H1 (cell line): ENCODE measurements around the gene MUC2.

Experiments
- EP300 ChIP-seq, 2 experiments: IDR thresholded peaks; 1 replicate in 1 of 2; 2 replicates in 1 of 2; pipeline ENCODE4 v1.6.1; 2011 to 2012; ENCODE audit warnings: low read depth in 2 of 2, low read length in 2 of 2, mild to moderate bottlenecking in 2 of 2, borderline replicate concordance in 1 of 2, inconsistent platforms in 1 of 2, moderate library complexity in 1 of 2
- JUN ChIP-seq: IDR thresholded peaks from 2 replicates; pipeline ENCODE4 v1.6.1; 2011; ENCODE audit warnings: low read depth, mild to moderate bottlenecking, improper control_type of control experiment, low read length
- TF ChIP-seq, protein P1 (sequence below): IDR thresholded peaks from 2 replicates; pipeline ENCODE4 v1.6.1; 2012; ENCODE audit warnings: low read length, inconsistent platforms

- TF ChIP-seq, protein P1, sequence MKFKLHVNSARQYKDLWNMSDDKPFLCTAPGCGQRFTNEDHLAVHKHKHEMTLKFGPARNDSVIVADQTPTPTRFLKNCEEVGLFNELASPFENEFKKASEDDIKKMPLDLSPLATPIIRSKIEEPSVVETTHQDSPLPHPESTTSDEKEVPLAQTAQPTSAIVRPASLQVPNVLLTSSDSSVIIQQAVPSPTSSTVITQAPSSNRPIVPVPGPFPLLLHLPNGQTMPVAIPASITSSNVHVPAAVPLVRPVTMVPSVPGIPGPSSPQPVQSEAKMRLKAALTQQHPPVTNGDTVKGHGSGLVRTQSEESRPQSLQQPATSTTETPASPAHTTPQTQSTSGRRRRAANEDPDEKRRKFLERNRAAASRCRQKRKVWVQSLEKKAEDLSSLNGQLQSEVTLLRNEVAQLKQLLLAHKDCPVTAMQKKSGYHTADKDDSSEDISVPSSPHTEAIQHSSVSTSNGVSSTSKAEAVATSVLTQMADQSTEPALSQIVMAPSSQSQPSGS: no peak
- TF ChIP-seq JUN (no peak), EP300 (IDR thresholded peaks at IDR 0.05; ENCODE audit: borderline replicate concordance in 1 of 2, low read depth in 2 of 2, low read length in 2 of 2) (no peak)
Observed at GRCh38 chr11:1121813-1122663, 47.4 kb downstream of the MUC2 start.
